ENCODE data around the gene GRB2. TPM values are rescaled to one million over a fixed set of nuclear protein-coding genes. Genes with fewer than 3 reads are reported as not detected.
A peak's percentile ranks its signal among the peaks of the same experiment; 100 is the strongest.
"Not testable (repeated sequence)": the region's sequence is repeated elsewhere in the genome, so short reads cannot be mapped to it uniquely, and the experiment has no call there.

Gene GRB2
- total RNA-seq (10 to 100 TPM; 25.2 to 64.7 (median 36.5) TPM), polyA plus RNA-seq (10 to 100 TPM; 18.5 to 24.4 TPM)

GRCh38 chr17:75405365-75406221 is at the start of gene GRB2:
TSS of gene GRB2 (minus strand) at chr17:75405678. CDS start at chr17:75393628, 12,050 bp downstream.
- no peak for TF ChIP-seq CTCF (IDR thresholded peaks at IDR 0.05)
- FAIRE-seq (no peak), DNase-seq (peak; percentile 98 to 100 (median 99)), ATAC-seq (peak; percentile 91 to 96 (median 96))
- no peaks in the 10 kb centered on the region for H3K9me3 ChIP-seq
- no peaks in the 10 kb centered on the region for H3K27me3 ChIP-seq
- peak within 1 kb of the TSS; percentile 83 to 94 (median 90) for H3K27ac ChIP-seq
- H3K4me1 ChIP-seq = peaks cover 7 to 17% (median 14%) of the 10 kb centered on the region in 3 donors
- 1 to 2% methylated on average over 69 to 74 of the region's 74 CpGs for WGBS, 2 donors
- H3K36me3 ChIP-seq = no peaks in the 10 kb centered on the region
- intact Hi-C loops (cut with DNase I) = loop anchor here in 1 of 3 donors (5.0 kb wide), 1 partner anchor 83 kb away; no protein-coding TSS in a partner anchor
- peak within 1 kb of the TSS; percentile 96 to 100 (median 98) for H3K4me3 ChIP-seq

- H3K27ac ChIP-seq; H3K9me3 ChIP-seq; H3K36me3 ChIP-seq; H3K27me3 ChIP-seq; FAIRE-seq; H3K4me3 ChIP-seq; ATAC-seq; DNase-seq; intact Hi-C loops (cut with DNase I): not testable (repeated sequence)
- 94 to 99% methylated on average over 3 of the region's 3 CpGs for WGBS, 2 donors
- H3K4me1 ChIP-seq = peaks cover 0 to 15% (median 4%) of the 10 kb centered on the region in 3 donors
Observed at GRCh38 chr17:75454672-75455071, 49.2 kb upstream of the GRB2 start.

- Histone ChIP-seq H3K4me3 (no peak overlapping the region), H3K9me3 (no peaks in the 10 kb centered on the region), H3K4me1 (peaks cover 0 to 15% (median 4%) of the 10 kb centered on the region in 3 donors), H3K36me3 (no peaks in the 10 kb centered on the region), H3K27ac (no peak overlapping the region), H3K27me3 (no peaks in the 10 kb centered on the region)
- intact Hi-C loops (cut with DNase I) = no loop called here
- no peak for ATAC-seq
- DNase-seq = no peak
- FAIRE-seq = no peak
- no peak for TF ChIP-seq CTCF (IDR thresholded peaks at IDR 0.05)
Observed at GRCh38 chr17:75454193-75454592, 48.7 kb upstream of the GRB2 start.

GRCh38 chr17:75450270-75450669 is 44.8 kb upstream of the GRB2 start:
- ATAC-seq = no peak
- Histone ChIP-seq H3K4me3 (no peak overlapping the region), H3K27me3 (no peaks in the 10 kb centered on the region), H3K4me1 (no peaks in the 10 kb centered on the region), H3K36me3 (no peaks in the 10 kb centered on the region), H3K9me3 (no peaks in the 10 kb centered on the region), H3K27ac (no peak overlapping the region)
- FAIRE-seq = no peak
- intact Hi-C loops (cut with DNase I) = no loop called here
- DNase-seq = no peak
- no peak for TF ChIP-seq CTCF (IDR thresholded peaks at IDR 0.05)
- WGBS, 2 donors = 72 to 78% methylated on average over 4 of the region's 4 CpGs

- TF ChIP-seq CTCF (IDR thresholded peaks at IDR 0.05) = no peak
- WGBS, 2 donors = 69 to 73% methylated on average over 17 of the region's 17 CpGs
- H3K36me3 ChIP-seq = no peaks in the 10 kb centered on the region
- no peak overlapping the region for H3K4me3 ChIP-seq
- intact Hi-C loops (cut with DNase I) = no loop called here
- FAIRE-seq (no peak), DNase-seq (no peak), ATAC-seq (no peak)
- H3K27ac ChIP-seq = no peak overlapping the region
- no peaks in the 10 kb centered on the region for H3K4me1 ChIP-seq
- no peaks in the 10 kb centered on the region for H3K27me3 ChIP-seq
- H3K9me3 ChIP-seq = no peaks in the 10 kb centered on the region
Observed at GRCh38 chr17:75447951-75448856, 42.7 kb upstream of the GRB2 start.

- H3K9me3 ChIP-seq; ATAC-seq; intact Hi-C loops (cut with DNase I); FAIRE-seq; H3K27ac ChIP-seq; H3K4me3 ChIP-seq; H3K36me3 ChIP-seq; H3K4me1 ChIP-seq; H3K27me3 ChIP-seq; DNase-seq: not testable (repeated sequence)
- WGBS, 2 donors = 82 to 100% methylated on average over 4 to 6 of the region's 6 CpGs
Observed at GRCh38 chr17:75445896-75446295, 40.4 kb upstream of the GRB2 start.

Measured in pancreas (tissue), 10 donors.